Cardiac fibroblast (primary cell): ENCODE data around the gene COL27A1.

Experiments
- DNase-seq, 2 donors: peaks; one replicate each; pipeline versions ENCODE4 v3.0.0 to v3.0.0-alpha.2; 2010; ENCODE audit warnings: low read depth in 2 of 2
- H3K4me3 ChIP-seq, 2 donors: replicated peaks in 1 of 2; 1 replicate in 1 of 2; 2 replicates in 1 of 2; pipeline ENCODE4 v1.5.1; 2011; ENCODE audit warnings: low read depth in 2 of 2, low read length in 2 of 2, mild to moderate bottlenecking in 2 of 2, moderate library complexity in 1 of 2
- CTCF ChIP-seq: IDR thresholded peaks from one replicate; pipeline ENCODE4 v1.5.1; 2011; ENCODE audit warnings: low read depth, mild to moderate bottlenecking, low read length, inconsistent platforms

The COL27A1 gene

GRCh38 chr9:114348906-114349482, 193.7 kb downstream of the COL27A1 start:
- DNase-seq = peak; percentile 98
- H3K4me3 ChIP-seq = no peak overlapping the region
- TF ChIP-seq CTCF = no peak

DNA sequence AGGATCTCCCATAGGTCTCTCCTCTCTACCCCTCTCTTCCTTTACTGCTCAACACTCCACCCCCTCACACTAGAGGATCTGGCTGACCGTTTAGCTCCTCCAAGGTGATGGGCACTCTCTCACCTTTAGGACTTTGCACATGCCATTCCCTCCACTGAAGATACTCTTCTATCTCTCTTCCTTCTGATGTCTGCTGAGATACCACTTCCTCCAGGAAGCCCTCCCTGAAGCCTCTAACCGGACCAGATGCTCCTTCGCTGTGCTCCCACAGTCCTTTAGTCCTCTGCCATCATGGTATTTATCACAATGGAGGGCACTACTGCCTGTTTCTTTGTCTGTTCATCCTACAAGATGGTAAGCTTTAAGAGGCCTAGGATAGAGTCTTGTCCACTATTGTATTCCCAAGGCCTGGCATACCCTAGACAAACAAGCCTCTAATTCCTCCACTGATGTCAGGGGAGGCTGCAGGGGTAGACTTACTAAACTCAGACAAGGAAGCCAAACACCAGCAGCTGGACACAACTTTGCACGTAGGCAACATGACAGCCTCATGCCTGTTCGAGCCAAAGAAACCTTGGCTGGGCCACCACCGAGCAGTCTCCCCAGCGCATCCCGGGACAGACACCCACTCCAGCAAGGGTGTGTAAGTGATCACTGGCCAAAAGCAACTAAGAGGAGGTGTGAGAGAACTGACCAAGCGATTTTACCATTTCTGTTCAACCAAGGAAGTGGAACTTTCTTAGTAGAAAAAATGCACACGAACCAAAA, 194.6 kb downstream of the COL27A1 start:
- no peak overlapping the region for H3K4me3 ChIP-seq
- no peak for TF ChIP-seq CTCF
- DNase-seq = no peak

DNA sequence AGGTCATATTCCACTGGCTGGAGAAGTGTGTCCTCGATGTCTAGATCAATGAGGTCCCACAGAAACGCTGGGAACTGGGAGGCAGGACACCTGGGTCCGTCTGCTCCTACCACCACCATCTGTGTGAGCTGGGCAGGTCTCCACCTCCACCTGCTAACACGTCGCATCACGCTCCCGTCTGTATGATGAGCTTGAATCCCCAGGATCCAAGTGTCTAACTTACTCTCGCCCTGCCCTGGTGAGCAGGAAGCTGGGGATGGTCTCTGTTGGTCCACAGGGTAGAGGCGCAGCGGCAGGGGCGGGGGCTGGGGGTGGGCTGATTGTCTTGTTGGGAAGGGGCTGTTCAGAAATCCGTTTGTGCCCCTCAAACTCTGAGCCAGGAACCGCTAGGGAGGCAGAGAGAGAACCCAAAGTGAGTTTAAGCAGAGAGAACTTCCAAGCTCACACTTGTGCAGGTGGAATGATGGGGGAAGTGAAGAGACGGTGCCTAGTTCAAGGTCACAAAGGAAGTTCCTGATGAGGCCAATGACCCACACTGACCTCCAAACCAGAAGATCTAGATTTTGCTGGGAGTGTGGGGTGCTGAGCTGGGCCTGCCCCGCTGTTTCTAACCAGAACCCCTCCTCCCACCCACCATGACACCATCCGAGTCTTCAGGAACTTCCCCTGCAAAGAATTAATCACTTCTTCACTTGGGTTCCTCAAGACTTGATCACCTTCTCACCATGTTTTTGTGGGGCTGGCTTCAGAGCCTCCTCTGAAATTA, 195.5 kb downstream of the COL27A1 start:
- DNase-seq = no peak
- TF ChIP-seq CTCF = no peak
- no peak overlapping the region for H3K4me3 ChIP-seq

- no peak overlapping the region for H3K4me3 ChIP-seq
- no peak for DNase-seq
- no peak for TF ChIP-seq CTCF
Observed at GRCh38 chr9:114351932-114352331, 196.6 kb downstream of the COL27A1 start.

- no peak for TF ChIP-seq CTCF
- no peak overlapping the region for H3K4me3 ChIP-seq
- DNase-seq = no peak
Observed at GRCh38 chr9:114355821-114356220, 200.5 kb downstream of the COL27A1 start.

DNA sequence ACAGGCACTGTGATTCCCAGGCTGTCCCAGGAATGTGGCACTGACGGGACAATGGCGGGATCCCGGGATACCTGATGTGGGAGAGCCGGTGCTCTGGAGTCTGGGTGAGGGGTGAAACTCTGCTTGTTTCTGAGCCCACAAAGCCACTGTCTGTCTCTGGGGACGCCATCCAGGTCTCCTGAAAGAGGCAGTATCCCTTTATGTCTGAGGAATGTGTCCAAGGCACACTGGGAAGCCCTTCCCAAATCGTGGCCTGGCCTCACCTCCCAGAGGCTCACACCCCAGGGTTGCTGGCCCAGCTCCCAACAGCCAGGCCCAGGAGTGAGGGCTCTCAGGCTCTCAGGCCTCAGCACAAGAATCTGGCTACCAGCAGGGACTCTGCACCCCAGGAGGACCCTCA, 201.5 kb downstream of the COL27A1 start:
- H3K4me3 ChIP-seq = no peak overlapping the region
- no peak for DNase-seq
- no peak for TF ChIP-seq CTCF
